Glutamatergic neuron (in vitro differentiated cells): ENCODE data around the gene SLC48A1. TPM values are rescaled to one million over a fixed set of nuclear protein-coding genes. Genes with fewer than 3 reads are reported as not detected.
A peak's percentile ranks its signal among the peaks of the same experiment; 100 is the strongest.

Experiments used
- DNase-seq: peaks from one replicate; pipeline ENCODE4 v3.0.0; 2022
- H3K27ac Mint-ChIP-seq: one replicate; pipeline ENCODE4 v1.8.0; 2020; ENCODE audit warnings: mild to moderate bottlenecking, mixed read lengths, inconsistent platforms; ENCODE audit not compliant: unreplicated experiment
- H3K27me3 Mint-ChIP-seq: one replicate; pipeline ENCODE4 v1.8.0; 2020; ENCODE audit warnings: mild to moderate bottlenecking, moderate library complexity, mixed read lengths, inconsistent platforms; ENCODE audit not compliant: unreplicated experiment
- H3K36me3 Mint-ChIP-seq: one replicate; pipeline ENCODE4 v1.8.0; 2020; ENCODE audit warnings: mild to moderate bottlenecking, mixed read lengths, inconsistent platforms; ENCODE audit not compliant: unreplicated experiment
- H3K4me1 Mint-ChIP-seq: one replicate; pipeline ENCODE4 v1.8.0; 2020; ENCODE audit warnings: mild to moderate bottlenecking, low read depth, mixed read lengths, inconsistent platforms; ENCODE audit not compliant: unreplicated experiment
- H3K4me3 Mint-ChIP-seq: one replicate; pipeline ENCODE4 v1.8.0; 2020; ENCODE audit warnings: mild to moderate bottlenecking, mixed read lengths, inconsistent platforms; ENCODE audit not compliant: unreplicated experiment
- H3K9me3 Mint-ChIP-seq: one replicate; pipeline ENCODE4 v1.8.0; 2020; ENCODE audit warnings: mild to moderate bottlenecking, moderate library complexity, mixed read lengths, inconsistent platforms; ENCODE audit not compliant: unreplicated experiment
- CTCF ChIP-seq: fragments of 200-600 bp; sonication (generic); IDR thresholded peaks from one replicate; pipeline ENCODE4 v1.5.0; 2021; ENCODE audit not compliant: partially characterized antibody, unreplicated experiment
- total RNA-seq: library from RNA; stranded (reverse); fragmentation: NEBNext Ultra II Directional; extraction: Animal tissue kit (Norgen Biotek cat#: 25700); gene quantifications from one replicate; pipeline ENCODE4 v1.2.1, GENCODE V29; 2021; ENCODE audit not compliant: unreplicated experiment

Gene SLC48A1
- total RNA-seq, 1 donor from 2014 or later, result 15.7 TPM

- no peak for TF ChIP-seq CTCF
- DNase-seq, result no peak
- H3K27ac Mint-ChIP-seq, result peak overlapping the region; percentile 13
- peaks cover 10% of the 10 kb centered on the region for H3K4me1 Mint-ChIP-seq
- peaks cover 16% of the 10 kb centered on the region for H3K27me3 Mint-ChIP-seq
- H3K36me3 Mint-ChIP-seq, result no peaks in the 10 kb centered on the region
- peaks cover 19% of the 10 kb centered on the region for H3K9me3 Mint-ChIP-seq
- peak overlapping the region; percentile 30 for H3K4me3 Mint-ChIP-seq
Observed at GRCh38 chr12:47743311-47743860, 29.7 kb upstream of the SLC48A1 start.

GRCh38 chr12:47744005-47744651 lies 28.9 kb upstream of the SLC48A1 start:
- TF ChIP-seq CTCF, result peak; percentile 20
- H3K4me1 Mint-ChIP-seq, result peaks cover 10% of the 10 kb centered on the region
- H3K9me3 Mint-ChIP-seq, result peaks cover 17% of the 10 kb centered on the region
- H3K27ac Mint-ChIP-seq, result peak overlapping the region; percentile 13
- peaks cover 19% of the 10 kb centered on the region for H3K27me3 Mint-ChIP-seq
- no peak for DNase-seq
- H3K4me3 Mint-ChIP-seq, result no peak overlapping the region
- no peaks in the 10 kb centered on the region for H3K36me3 Mint-ChIP-seq

- no peak for DNase-seq
- Mint-ChIP-seq H3K4me1 (peaks cover 10% of the 10 kb centered on the region), H3K9me3 (peaks cover 15% of the 10 kb centered on the region), H3K4me3 (no peak overlapping the region), H3K27me3 (peaks cover 19% of the 10 kb centered on the region), H3K36me3 (no peaks in the 10 kb centered on the region), H3K27ac (no peak overlapping the region)
- TF ChIP-seq CTCF, result no peak
Observed at GRCh38 chr12:47744778-47745436, 28.1 kb upstream of the SLC48A1 start.

- H3K27ac Mint-ChIP-seq, result no peak overlapping the region
- no peak overlapping the region for H3K4me3 Mint-ChIP-seq
- no peak for TF ChIP-seq CTCF
- H3K4me1 Mint-ChIP-seq, result peaks cover 10% of the 10 kb centered on the region
- peaks cover 19% of the 10 kb centered on the region for H3K27me3 Mint-ChIP-seq
- no peak for DNase-seq
- no peaks in the 10 kb centered on the region for H3K36me3 Mint-ChIP-seq
- peaks cover 15% of the 10 kb centered on the region for H3K9me3 Mint-ChIP-seq
Observed at GRCh38 chr12:47745485-47746041, 27.5 kb upstream of the SLC48A1 start.
